ENCODE data around the gene WDR86.

The WDR86 gene

DNA sequence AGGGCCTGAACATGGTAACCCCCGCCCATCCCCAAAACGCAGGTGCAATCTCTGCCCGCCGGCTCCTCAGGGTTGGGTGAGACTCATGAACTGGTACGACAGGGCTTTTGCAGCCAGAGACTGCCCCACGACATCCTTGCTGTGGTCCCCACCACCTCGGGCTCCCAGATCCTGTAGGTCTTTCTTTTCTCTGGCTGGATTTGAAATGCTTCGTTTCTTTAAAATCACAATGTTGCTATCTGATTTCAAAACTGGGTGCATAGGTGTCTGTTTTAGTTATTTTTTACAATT lies 21.9 kb downstream of the WDR86 start:
- Histone ChIP-seq H3K9ac (ENCODE audit: low read length in 2 of 2) (no peak overlapping the region), H3K36me3 (ENCODE audit: control insufficient read depth in 2 of 2, insufficient read depth in 2 of 2, low read length in 2 of 2) (no peaks in the 10 kb centered on the region), H3K4me3 (ENCODE audit: low read length in 2 of 2) (no peak overlapping the region), H3K27me3 (ENCODE audit: control insufficient read depth in 1 of 2, insufficient read depth in 2 of 2, low read length in 2 of 2) (peaks cover 9 to 13% of the 10 kb centered on the region in 2 donors), H3K4me1 (ENCODE audit: control insufficient read depth, insufficient read depth, low read length) (no peaks in the 10 kb centered on the region), H3K9me3 (ENCODE audit: control insufficient read depth in 2 of 2, low read length in 2 of 2) (no peaks in the 10 kb centered on the region), H3K27ac (ENCODE audit: low read length) (no peak overlapping the region)

DNA sequence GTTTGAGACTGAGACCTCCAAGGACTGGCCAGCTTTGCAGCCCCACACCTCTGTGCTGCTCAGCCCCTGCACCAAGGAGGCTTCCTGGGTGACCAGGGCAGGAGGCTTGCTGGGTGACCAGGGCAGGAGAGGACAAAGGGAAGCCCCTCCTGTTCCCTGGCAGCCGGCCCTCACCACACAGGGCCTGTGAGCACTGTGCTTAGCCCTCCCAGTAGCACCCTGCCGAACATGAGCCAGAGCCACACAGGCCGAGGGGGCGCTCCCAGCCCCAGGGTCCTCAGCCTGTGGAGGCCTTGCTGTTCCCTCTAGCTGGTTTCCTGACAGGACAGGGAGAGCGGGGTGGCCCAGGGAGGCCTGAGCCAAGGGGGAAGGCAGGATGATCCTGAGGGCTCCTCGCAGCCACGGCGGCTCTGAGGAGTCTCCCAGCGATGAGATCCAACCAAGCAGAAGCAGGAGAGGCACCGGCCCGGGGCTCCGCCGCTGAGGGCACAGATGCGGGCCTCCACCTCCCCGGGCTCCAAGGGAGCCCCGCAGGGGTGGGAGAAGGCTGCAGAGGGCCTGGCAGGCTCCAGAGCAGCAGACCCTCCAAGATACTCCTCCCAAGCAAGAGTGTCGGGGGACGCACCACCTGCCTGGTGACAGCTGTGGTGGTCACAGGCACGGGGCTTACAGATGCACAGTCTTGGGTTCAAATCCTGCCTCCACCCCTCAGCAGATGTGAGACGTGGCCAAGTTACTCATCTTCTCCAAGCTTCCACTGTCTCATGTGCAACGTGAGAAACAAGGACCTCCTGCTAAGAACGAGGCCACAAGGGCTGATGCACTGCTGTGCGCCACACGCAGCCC lies 22.5 kb downstream of the WDR86 start:
- Histone ChIP-seq H3K27ac (ENCODE audit: low read length) (no peak overlapping the region), H3K4me3 (ENCODE audit: low read length in 2 of 2) (no peak overlapping the region), H3K9ac (ENCODE audit: low read length in 2 of 2) (no peak overlapping the region), H3K36me3 (ENCODE audit: control insufficient read depth in 2 of 2, insufficient read depth in 2 of 2, low read length in 2 of 2) (no peaks in the 10 kb centered on the region), H3K27me3 (ENCODE audit: control insufficient read depth in 1 of 2, insufficient read depth in 2 of 2, low read length in 2 of 2) (peaks cover 14 to 16% of the 10 kb centered on the region in 2 donors), H3K9me3 (ENCODE audit: control insufficient read depth in 2 of 2, low read length in 2 of 2) (no peaks in the 10 kb centered on the region), H3K4me1 (ENCODE audit: control insufficient read depth, insufficient read depth, low read length) (no peaks in the 10 kb centered on the region)

DNA sequence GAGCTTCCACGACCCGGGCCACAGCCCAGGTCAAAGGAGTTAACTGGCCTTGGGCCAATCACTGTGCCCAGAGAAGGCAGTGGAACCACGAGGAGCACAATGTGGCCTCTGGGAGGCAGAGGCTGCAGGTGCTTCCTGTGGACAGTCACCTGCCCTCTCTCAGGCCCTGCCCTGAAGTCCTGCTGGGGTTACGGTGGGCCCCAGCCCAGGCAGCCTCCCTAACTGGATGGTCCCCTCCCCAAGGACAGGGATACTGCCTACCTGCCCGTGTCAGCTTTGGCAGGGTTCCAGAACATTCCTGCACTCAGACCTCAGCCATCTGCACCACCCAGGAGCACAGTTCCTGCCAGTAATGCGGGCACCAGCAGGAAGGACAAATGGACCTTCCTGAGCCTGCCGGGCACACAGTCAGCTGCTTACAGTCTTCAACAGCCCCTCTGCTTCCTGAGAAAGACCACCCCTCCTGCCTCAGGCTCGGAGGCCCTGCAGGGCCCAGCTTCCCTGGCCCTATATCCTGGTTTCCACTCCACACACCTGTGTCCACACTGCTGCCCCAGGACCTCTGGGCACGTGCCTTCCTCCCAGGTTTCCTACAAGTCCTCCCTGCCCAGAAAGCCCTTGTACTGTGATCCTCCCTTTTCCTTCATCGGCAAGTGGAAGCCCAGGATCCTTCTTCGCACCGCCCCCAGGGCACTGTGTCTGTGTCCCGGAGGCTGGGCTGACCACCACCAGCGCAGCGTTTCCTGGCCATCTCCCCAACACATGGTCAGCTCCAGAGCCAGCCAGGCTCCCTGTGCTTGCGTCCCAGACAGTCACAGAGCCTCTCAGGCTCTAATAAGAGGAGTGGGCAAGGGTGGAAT lies 23.3 kb downstream of the WDR86 start:
- Histone ChIP-seq H3K27me3 (ENCODE audit: control insufficient read depth in 1 of 2, insufficient read depth in 2 of 2, low read length in 2 of 2) (peaks cover 22 to 23% of the 10 kb centered on the region in 2 donors), H3K9me3 (ENCODE audit: control insufficient read depth in 2 of 2, low read length in 2 of 2) (no peaks in the 10 kb centered on the region), H3K9ac (ENCODE audit: low read length in 2 of 2) (no peak overlapping the region), H3K36me3 (ENCODE audit: control insufficient read depth in 2 of 2, insufficient read depth in 2 of 2, low read length in 2 of 2) (no peaks in the 10 kb centered on the region), H3K27ac (ENCODE audit: low read length) (no peak overlapping the region), H3K4me1 (ENCODE audit: control insufficient read depth, insufficient read depth, low read length) (peaks cover 7% of the 10 kb centered on the region), H3K4me3 (ENCODE audit: low read length in 2 of 2) (no peak overlapping the region)

DNA sequence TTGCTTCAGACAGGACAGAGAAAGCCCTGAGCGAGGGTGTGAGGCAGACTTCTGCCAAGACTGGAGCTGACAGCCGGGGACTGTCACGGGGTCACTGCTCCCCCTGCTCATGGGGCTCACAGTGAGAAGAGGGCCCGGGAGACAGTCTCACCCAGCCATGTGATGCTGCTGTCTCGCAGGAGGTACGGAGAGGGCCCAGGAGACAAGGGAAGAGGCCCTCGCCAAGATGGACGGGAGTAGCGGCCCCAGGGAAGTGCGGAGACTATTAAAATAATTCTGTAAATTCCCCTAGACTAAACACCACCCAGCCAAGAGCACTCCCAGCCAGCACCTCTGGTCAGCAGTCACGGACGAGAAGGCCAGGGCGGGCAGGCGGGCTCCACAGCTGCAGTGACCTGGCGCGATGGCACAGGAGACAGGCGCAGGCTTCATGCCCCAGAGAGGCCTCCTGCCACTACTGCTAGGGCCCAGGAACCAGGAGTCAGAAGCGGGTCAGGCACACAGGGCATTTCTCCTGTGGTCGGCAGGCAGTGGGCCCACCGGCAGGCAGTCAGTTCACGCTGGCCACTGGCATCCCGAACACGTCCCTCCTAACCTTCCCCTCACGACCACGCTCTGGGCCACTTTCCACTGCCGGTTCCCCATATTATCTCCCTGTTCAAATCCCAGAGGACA lies 24.1 kb downstream of the WDR86 start:
- no peak overlapping the region for H3K4me3 ChIP-seq (ENCODE audit: low read length in 2 of 2)
- H3K9me3 ChIP-seq (ENCODE audit: control insufficient read depth in 2 of 2, low read length in 2 of 2): no peaks in the 10 kb centered on the region
- peaks cover 22 to 25% of the 10 kb centered on the region in 2 donors for H3K27me3 ChIP-seq (ENCODE audit: control insufficient read depth in 1 of 2, insufficient read depth in 2 of 2, low read length in 2 of 2)
- no peaks in the 10 kb centered on the region for H3K36me3 ChIP-seq (ENCODE audit: control insufficient read depth in 2 of 2, insufficient read depth in 2 of 2, low read length in 2 of 2)
- no peak overlapping the region for H3K9ac ChIP-seq (ENCODE audit: low read length in 2 of 2)
- H3K4me1 ChIP-seq (ENCODE audit: control insufficient read depth, insufficient read depth, low read length): peaks cover 12% of the 10 kb centered on the region
- no peak overlapping the region for H3K27ac ChIP-seq (ENCODE audit: low read length)

DNA sequence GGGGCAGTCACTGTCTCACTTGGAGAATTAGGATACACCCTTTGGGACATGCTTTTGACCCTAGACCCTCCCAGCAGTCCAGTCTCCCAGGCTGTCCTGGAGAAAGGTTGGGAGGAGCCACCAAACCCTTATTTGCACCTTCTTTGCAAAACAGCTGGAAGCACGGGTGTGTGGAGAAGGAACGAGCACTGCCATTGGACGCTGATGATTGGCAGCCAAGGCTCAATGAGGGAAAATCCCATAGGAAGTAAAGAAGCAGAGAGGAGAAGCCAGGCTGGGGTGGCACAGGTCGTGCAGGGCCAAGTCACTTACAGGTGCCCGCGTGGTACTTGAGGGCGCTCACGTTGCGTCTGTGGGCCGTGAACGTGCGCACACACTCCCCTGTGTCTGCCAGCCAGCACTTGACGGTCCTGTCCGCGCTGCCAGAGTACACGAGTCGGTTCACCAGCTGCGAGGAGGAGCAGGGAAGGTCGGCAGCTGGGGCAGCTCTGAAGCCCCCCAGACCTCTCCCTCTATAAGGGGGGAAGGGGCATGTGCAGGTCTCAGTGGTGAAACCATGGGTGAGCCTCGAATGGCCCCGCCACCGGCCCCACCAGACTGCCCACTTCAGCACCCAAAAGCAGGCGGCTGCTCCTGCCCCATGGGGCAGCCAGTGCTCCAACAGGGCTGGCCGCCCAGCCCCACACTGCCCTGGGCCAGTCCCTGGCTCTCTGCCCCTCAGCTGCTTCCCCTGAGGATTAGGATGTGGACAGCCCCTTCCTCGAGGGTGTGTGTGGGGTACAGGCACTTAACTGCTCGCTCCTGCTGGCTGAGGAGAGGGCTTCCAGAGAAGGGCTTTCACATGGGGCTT lies 24.8 kb downstream of the WDR86 start:
- Histone ChIP-seq H3K4me3 (ENCODE audit: low read length in 2 of 2) (no peak overlapping the region), H3K9ac (ENCODE audit: low read length in 2 of 2) (no peak overlapping the region), H3K36me3 (ENCODE audit: control insufficient read depth in 2 of 2, insufficient read depth in 2 of 2, low read length in 2 of 2) (no peaks in the 10 kb centered on the region), H3K9me3 (ENCODE audit: control insufficient read depth in 2 of 2, low read length in 2 of 2) (no peaks in the 10 kb centered on the region), H3K27me3 (ENCODE audit: control insufficient read depth in 1 of 2, insufficient read depth in 2 of 2, low read length in 2 of 2) (peaks cover 22 to 25% of the 10 kb centered on the region in 2 donors), H3K27ac (ENCODE audit: low read length) (no peak overlapping the region), H3K4me1 (ENCODE audit: control insufficient read depth, insufficient read depth, low read length) (peaks cover 15% of the 10 kb centered on the region)

DNA sequence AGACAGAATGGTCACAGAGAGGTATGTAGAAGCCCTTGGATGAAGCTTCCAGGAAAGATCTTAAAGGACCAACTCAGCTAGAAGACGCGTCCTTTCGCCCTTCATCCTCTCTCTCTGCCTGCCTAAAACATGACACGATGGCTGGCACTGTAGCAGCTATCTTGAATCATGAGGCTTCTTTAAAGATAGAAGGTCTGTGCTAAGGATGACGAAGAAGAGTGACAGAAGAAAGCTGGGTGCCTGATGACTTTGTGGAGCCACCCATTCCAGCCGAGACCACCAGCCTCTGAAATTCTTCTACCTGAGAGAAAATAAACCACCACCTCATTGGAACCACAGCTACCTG lies 25.5 kb downstream of the WDR86 start:
- Histone ChIP-seq H3K27ac (ENCODE audit: low read length) (no peak overlapping the region), H3K4me3 (ENCODE audit: low read length in 2 of 2) (no peak overlapping the region)

DNA sequence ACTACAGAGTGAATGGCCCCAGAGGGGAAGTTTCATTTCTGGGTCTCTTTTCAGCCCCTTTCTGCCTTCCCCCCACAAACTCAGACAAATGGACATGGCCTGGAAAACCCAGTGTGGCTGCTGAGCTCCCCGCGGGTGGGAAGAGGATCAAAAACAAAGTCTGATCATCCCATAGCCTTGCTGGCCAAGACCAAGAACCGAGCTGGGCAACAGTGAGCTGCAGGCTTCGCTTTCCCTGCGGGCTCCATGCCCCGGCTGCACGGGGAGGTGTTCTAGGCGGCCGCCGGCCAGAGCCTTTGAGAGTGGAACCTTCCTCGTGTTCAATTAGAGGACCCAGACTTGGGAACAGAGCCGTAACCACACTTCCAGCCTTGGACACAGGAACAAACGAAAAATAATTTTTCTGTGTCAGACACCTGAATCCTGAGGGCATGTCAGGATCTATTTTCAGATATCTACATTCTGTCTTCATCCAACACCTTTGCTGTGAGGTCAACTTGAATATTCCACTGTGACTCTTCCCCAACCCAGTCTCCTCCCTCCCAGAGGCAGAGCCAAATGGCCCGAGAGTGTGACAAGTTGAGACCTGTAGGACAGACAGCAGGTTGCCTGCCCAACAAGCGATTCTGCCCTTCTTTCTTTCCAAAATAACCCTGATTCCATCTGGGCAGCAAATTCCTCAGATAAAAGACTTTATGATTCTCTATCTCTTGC lies 26.0 kb downstream of the WDR86 start:
- Histone ChIP-seq H3K4me3 (ENCODE audit: low read length in 2 of 2) (no peak overlapping the region), H3K9ac (ENCODE audit: low read length in 2 of 2) (no peak overlapping the region), H3K27ac (ENCODE audit: low read length) (no peak overlapping the region), H3K27me3 (ENCODE audit: control insufficient read depth in 1 of 2, insufficient read depth in 2 of 2, low read length in 2 of 2) (peaks cover 22 to 25% of the 10 kb centered on the region in 2 donors), H3K36me3 (ENCODE audit: control insufficient read depth in 2 of 2, insufficient read depth in 2 of 2, low read length in 2 of 2) (peaks cover 0 to 3% of the 10 kb centered on the region in 2 donors), H3K9me3 (ENCODE audit: control insufficient read depth in 2 of 2, low read length in 2 of 2) (no peaks in the 10 kb centered on the region), H3K4me1 (ENCODE audit: control insufficient read depth, insufficient read depth, low read length) (peaks cover 15% of the 10 kb centered on the region)

More for the DNA sequence above, 25.5 kb downstream of the WDR86 start:
- no peaks in the 10 kb centered on the region for H3K36me3 ChIP-seq (ENCODE audit: control insufficient read depth in 2 of 2, insufficient read depth in 2 of 2, low read length in 2 of 2)
- H3K9ac ChIP-seq (ENCODE audit: low read length in 2 of 2): no peak overlapping the region
- peaks cover 15% of the 10 kb centered on the region for H3K4me1 ChIP-seq (ENCODE audit: control insufficient read depth, insufficient read depth, low read length)
- H3K9me3 ChIP-seq (ENCODE audit: control insufficient read depth in 2 of 2, low read length in 2 of 2): no peaks in the 10 kb centered on the region
- peaks cover 22 to 25% of the 10 kb centered on the region in 2 donors for H3K27me3 ChIP-seq (ENCODE audit: control insufficient read depth in 1 of 2, insufficient read depth in 2 of 2, low read length in 2 of 2)

DNA sequence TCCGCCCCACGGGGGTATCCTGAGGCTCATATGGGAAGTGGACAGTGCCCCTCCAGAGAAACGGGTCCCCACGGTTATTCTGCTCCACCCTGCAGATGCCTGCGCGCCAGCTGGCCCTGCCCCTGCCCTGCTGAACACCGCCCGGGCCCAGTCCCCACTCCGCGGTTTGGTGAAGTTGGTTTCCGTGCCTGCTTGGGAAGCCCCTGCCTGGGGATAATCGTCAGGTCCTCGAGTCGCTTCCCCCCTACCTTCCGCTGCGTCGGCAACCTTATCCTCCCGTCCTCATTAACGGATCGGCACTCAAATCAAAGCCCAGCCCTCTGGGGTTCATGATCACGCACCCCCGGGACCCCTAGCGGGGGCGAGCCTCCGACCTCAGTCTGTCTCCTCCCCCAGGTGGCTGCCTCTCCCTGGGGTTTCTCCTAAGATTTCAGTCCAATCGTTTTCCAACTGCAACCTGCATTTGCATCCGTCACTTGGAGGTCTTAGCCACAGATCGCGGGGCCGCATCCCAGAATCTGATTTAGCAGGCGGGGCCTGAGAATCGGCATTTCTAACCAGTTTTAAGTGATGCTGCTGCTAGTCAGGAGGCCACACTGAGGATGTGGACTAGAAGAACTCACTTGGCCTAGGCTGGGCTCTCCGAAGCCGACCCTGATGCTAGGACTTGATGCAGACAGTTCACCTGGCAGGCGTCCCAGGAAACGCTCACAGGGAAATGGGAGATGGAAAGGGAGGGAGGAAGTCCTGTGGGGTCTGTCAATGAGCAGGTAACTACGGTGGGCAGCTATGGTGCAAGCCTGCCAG lies 27.6 kb downstream of the WDR86 start:
- Histone ChIP-seq H3K9me3 (ENCODE audit: control insufficient read depth in 2 of 2, low read length in 2 of 2) (no peaks in the 10 kb centered on the region), H3K27ac (ENCODE audit: low read length) (no peak overlapping the region), H3K4me1 (ENCODE audit: control insufficient read depth, insufficient read depth, low read length) (peaks cover 15% of the 10 kb centered on the region), H3K27me3 (ENCODE audit: control insufficient read depth in 1 of 2, insufficient read depth in 2 of 2, low read length in 2 of 2) (peaks cover 22 to 25% of the 10 kb centered on the region in 2 donors), H3K4me3 (ENCODE audit: low read length in 2 of 2) (peak overlapping the region; percentile 31 to 55), H3K9ac (ENCODE audit: low read length in 2 of 2) (no peak overlapping the region), H3K36me3 (ENCODE audit: control insufficient read depth in 2 of 2, insufficient read depth in 2 of 2, low read length in 2 of 2) (peaks cover 3 to 9% of the 10 kb centered on the region in 2 donors)

DNA sequence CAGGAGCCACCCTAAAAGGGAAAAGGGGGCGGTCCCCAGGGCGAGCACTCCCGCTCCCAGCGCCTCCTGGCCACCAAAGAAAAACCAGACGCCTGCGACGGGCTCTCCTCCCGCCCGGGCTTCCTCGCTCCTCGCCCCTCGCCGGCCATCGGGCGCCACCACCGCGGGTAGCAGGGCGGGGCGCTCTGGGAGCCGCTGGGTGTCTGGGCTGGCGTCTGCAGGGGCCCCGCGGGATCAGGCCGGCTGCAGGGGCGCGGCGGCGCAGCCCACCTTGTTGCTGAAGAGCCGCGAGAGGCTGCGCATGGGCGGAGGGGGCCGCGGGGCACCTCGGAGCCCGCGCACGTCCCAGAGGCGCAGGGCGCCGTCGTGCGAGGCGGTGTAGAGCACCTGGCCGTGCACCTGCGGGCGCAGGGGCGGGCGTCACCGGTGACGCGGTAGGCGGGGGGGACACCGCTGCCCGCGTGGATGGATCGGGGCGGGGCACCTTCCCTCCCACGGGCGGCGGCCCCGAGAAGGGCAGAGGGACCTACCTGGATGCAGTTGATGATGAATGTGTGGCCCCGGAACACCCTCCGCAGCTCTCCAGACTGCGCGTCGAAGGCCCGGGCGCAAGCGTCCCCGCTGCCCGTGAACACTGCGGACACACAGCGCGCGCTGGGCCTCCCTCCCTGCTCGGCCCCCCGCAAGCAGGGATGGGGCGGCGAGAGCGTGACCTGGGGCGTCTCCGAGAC lies 28.3 kb downstream of the WDR86 start:
- Histone ChIP-seq H3K9ac (ENCODE audit: low read length in 2 of 2) (no peak overlapping the region), H3K4me3 (ENCODE audit: low read length in 2 of 2) (peak overlapping the region; percentile 31 to 55)

More for the DNA sequence above, 28.3 kb downstream of the WDR86 start:
- H3K27ac ChIP-seq (ENCODE audit: low read length): no peak overlapping the region
- peaks cover 15% of the 10 kb centered on the region for H3K4me1 ChIP-seq (ENCODE audit: control insufficient read depth, insufficient read depth, low read length)
- H3K27me3 ChIP-seq (ENCODE audit: control insufficient read depth in 1 of 2, insufficient read depth in 2 of 2, low read length in 2 of 2): peaks cover 20 to 25% of the 10 kb centered on the region in 2 donors
- H3K9me3 ChIP-seq (ENCODE audit: control insufficient read depth in 2 of 2, low read length in 2 of 2): no peaks in the 10 kb centered on the region
- H3K36me3 ChIP-seq (ENCODE audit: control insufficient read depth in 2 of 2, insufficient read depth in 2 of 2, low read length in 2 of 2): peaks cover 9 to 16% of the 10 kb centered on the region in 2 donors

Measured in stomach smooth muscle (tissue), 2 donors.